Fibroblast of lung (primary cell): Measurements from ENCODE around the gene IKBKG. TPM values are rescaled to one million over a fixed set of nuclear protein-coding genes. Genes with fewer than 3 reads are reported as not detected.

ENCODE experiments used
- DNase-seq, 2 donors: peaks; one replicate each; pipeline versions ENCODE4 v3.0.0 to v3.0.0-alpha.2; 2010; ENCODE audit warnings: low read depth in 2 of 2
- H2AFZ ChIP-seq: 2 replicates; pipeline ENCODE4 v1.5.1; 2012; ENCODE audit warnings: low read length, control low read depth, inconsistent platforms
- H3K27ac ChIP-seq: 2 replicates; pipeline ENCODE4 v1.5.1; 2011; ENCODE audit warnings: low read length, control low read depth; ENCODE audit not compliant: insufficient read depth
- H3K27me3 ChIP-seq: 2 replicates; pipeline ENCODE4 v1.5.1; 2011; ENCODE audit warnings: mild to moderate bottlenecking, low read length; ENCODE audit not compliant: control insufficient read depth, insufficient read depth
- H3K36me3 ChIP-seq: 2 replicates; pipeline ENCODE4 v1.5.1; 2011; ENCODE audit warnings: low read length; ENCODE audit not compliant: control insufficient read depth, insufficient read depth
- H3K4me1 ChIP-seq: 2 replicates; pipeline ENCODE4 v1.5.1; 2011; ENCODE audit warnings: low read length; ENCODE audit not compliant: control insufficient read depth, insufficient read depth; ENCODE audit errors: extremely low read depth
- H3K4me2 ChIP-seq: 2 replicates; pipeline ENCODE4 v1.5.1; 2011; ENCODE audit warnings: low read length, control low read depth; ENCODE audit not compliant: insufficient read depth; ENCODE audit errors: extremely low read depth
- H3K4me3 ChIP-seq, 4 experiments: fragments of 200-600 bp in 1 of 4; sonication (generic) in 1 of 4; replicated peaks in 1 of 4; 2 replicates each; pipeline ENCODE4 v1.5.1; 2011 to 2016; ENCODE audit warnings: low read length in 4 of 4, low read depth in 3 of 4, mild to moderate bottlenecking in 3 of 4, control low read depth in 2 of 4, inconsistent platforms in 1 of 4, mixed read lengths in 1 of 4; ENCODE audit not compliant: insufficient read depth in 1 of 4; ENCODE audit errors: control extremely low read depth in 1 of 4
- H3K79me2 ChIP-seq: 2 replicates; pipeline ENCODE4 v1.5.1; 2012; ENCODE audit warnings: mild to moderate bottlenecking, low read length, inconsistent platforms; ENCODE audit not compliant: control insufficient read depth, insufficient read depth
- H3K9ac ChIP-seq: 2 replicates; pipeline ENCODE4 v1.5.1; 2011; ENCODE audit warnings: mild to moderate bottlenecking, low read length, control low read depth; ENCODE audit not compliant: insufficient read depth
- H3K9me3 ChIP-seq: 2 replicates; pipeline ENCODE4 v1.5.1; 2012; ENCODE audit warnings: low read depth, low read length; ENCODE audit not compliant: control insufficient read depth, insufficient read depth
- H4K20me1 ChIP-seq: 2 replicates; pipeline ENCODE4 v1.5.1; 2011; ENCODE audit warnings: low read length; ENCODE audit not compliant: control insufficient read depth, insufficient read depth; ENCODE audit errors: extremely low read depth
- CTCF ChIP-seq, 2 donors: IDR thresholded peaks in 1 of 2; conservative IDR thresholded peaks in 1 of 2; 1 replicate in 1 of 2; 2 replicates in 1 of 2; pipeline ENCODE4 v1.5.1; 2011 to 2012; ENCODE audit warnings: low read length in 2 of 2, control low read depth in 1 of 2, inconsistent platforms in 1 of 2, low read depth in 1 of 2, mild to moderate bottlenecking in 1 of 2
- EZH2 ChIP-seq: IDR thresholded peaks from 2 replicates; pipeline ENCODE4 v1.5.1; 2012; ENCODE audit warnings: low read length, control low read depth, mild to moderate bottlenecking; ENCODE audit errors: missing control alignments
- polyA plus RNA-seq, 2 donors: library from polyadenylated mRNA; depleted of rRNA in 1 of 2; stranded (reverse) in 1 of 2; unstranded in 1 of 2; fragments of >200 nt; gene quantifications; 2 replicates each; pipeline ENCODE4 v1.2.1, GENCODE V29; 2011 to 2012; ENCODE audit warnings: missing spikeins in 1 of 2
- total RNA-seq: library from RNA; depleted of rRNA; stranded (reverse); fragments of >200 nt; gene quantifications from 2 replicates; pipeline ENCODE4 v1.2.1, GENCODE V29; 2014

Gene IKBKG
- total and polyA plus RNA-seq, 2 donors (not counting 1 experiment from before 2014, with no cell fraction given), result 14.8 to 20.1 TPM

DNA sequence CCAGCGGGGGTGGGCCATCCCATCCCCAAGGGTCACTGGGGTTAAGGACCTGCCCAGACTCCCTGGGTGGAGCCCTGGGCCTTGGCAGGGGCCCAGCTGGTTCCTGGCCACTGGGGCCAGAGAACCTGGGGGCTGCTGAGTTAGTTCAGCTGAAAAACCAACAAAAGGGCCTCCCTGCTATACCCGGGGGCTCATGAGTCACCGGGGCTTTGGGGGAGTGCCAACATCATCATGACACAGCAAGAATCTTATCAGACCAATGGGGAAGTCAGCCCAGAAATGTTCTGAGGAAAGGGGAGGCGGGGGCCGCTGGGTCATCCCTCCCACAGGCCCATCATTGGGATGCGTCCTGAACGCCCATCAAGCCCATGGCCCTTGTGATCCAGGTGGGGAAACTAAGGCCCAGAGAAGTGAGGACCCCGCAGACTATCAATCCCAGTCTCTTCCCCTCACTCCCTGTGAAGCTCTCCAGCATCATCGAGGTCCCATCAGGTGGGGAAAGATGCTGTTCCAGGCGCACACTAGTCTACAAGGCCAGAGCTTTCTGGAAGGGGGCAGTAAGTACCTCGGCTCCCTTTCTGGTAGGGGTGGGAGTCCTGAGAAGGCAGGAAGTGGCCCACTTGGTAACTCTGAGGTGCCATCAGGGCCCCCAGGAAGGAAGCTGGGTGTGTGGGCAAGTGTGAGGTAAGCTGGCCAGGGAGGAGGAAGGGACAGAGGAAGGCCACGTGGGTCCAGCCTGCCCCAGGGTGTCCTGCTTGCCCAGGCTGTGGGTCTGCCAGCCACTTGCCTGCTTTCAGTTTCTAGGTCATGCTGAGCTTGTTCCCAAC, 5.3 kb upstream of the IKBKG start:
- H3K4me3 ChIP-seq, result no peak overlapping the region
- peak; percentile 88 to 94 for DNase-seq
- TF ChIP-seq CTCF (conservative IDR thresholded peaks at IDR 0.05 in 1 of 2, IDR thresholded peaks at IDR 0.05 in 1 of 2; ENCODE audit: low read depth in 1 of 2, low read length in 2 of 2) (no peak), EZH2 (no peak)

GRCh38 chrX:154542723-154543424, 4.5 kb upstream of the IKBKG start:
- Histone ChIP-seq H3K27ac (peak overlapping the region; percentile 96), H3K9ac (no peak overlapping the region), H4K20me1 (no peaks in the 10 kb centered on the region), H3K4me1 (peaks cover 11% of the 10 kb centered on the region), H3K4me3 (no peak overlapping the region), H3K36me3 (peaks cover 10% of the 10 kb centered on the region), H2AFZ (no peak overlapping the region), H3K4me2 (no peak overlapping the region), H3K27me3 (no peaks in the 10 kb centered on the region), H3K79me2 (peaks cover 31% of the 10 kb centered on the region), H3K9me3 (no peaks in the 10 kb centered on the region)
- no peak for TF ChIP-seq EZH2
- TF ChIP-seq CTCF (conservative IDR thresholded peaks at IDR 0.05 in 1 of 2, IDR thresholded peaks at IDR 0.05 in 1 of 2; ENCODE audit: low read depth in 1 of 2, low read length in 2 of 2), result no peak
- no peak for DNase-seq

More for the DNA sequence above, 5.3 kb upstream of the IKBKG start:
- H2AFZ ChIP-seq, result no peak overlapping the region
- H3K4me1 ChIP-seq, result peaks cover 11% of the 10 kb centered on the region
- H3K4me2 ChIP-seq, result peak overlapping the region; percentile 13
- H3K36me3 ChIP-seq, result peaks cover 12% of the 10 kb centered on the region
- no peaks in the 10 kb centered on the region for H4K20me1 ChIP-seq
- H3K9ac ChIP-seq, result peak overlapping the region; percentile 42
- peaks cover 30% of the 10 kb centered on the region for H3K79me2 ChIP-seq
- H3K27me3 ChIP-seq, result no peaks in the 10 kb centered on the region
- H3K27ac ChIP-seq, result peak overlapping the region; percentile 96
- H3K9me3 ChIP-seq, result no peaks in the 10 kb centered on the region

GRCh38 chrX:154545673-154546274, 1.6 kb upstream of the IKBKG start:
- peaks cover 50% of the 10 kb centered on the region for H3K79me2 ChIP-seq
- peak overlapping the region; percentile 63 for H3K27ac ChIP-seq
- peaks cover 7% of the 10 kb centered on the region for H3K36me3 ChIP-seq
- TF ChIP-seq EZH2, result no peak
- no peak for TF ChIP-seq CTCF (conservative IDR thresholded peaks at IDR 0.05 in 1 of 2, IDR thresholded peaks at IDR 0.05 in 1 of 2; ENCODE audit: low read depth in 1 of 2, low read length in 2 of 2)
- H3K4me1 ChIP-seq, result peaks cover 11% of the 10 kb centered on the region
- no peak overlapping the region for H3K9ac ChIP-seq
- H3K9me3 ChIP-seq, result no peaks in the 10 kb centered on the region
- no peaks in the 10 kb centered on the region for H3K27me3 ChIP-seq
- H4K20me1 ChIP-seq, result no peaks in the 10 kb centered on the region
- no peak overlapping the region for H2AFZ ChIP-seq
- no peak for DNase-seq
- peak overlapping the region; percentile 55 to 79 (median 69) for H3K4me3 ChIP-seq
- peak overlapping the region; percentile 90 for H3K4me2 ChIP-seq
